HT-29 (cell line): ENCODE data around the gene MED12L. TPM values are rescaled to one million over a fixed set of nuclear protein-coding genes. Genes with fewer than 3 reads are reported as not detected.
"Not testable (repeated sequence)": the region's sequence is repeated elsewhere in the genome, so short reads cannot be mapped to it uniquely, and the experiment has no call there.

Experiments used
- DNase-seq: peaks from one replicate; pipeline ENCODE4 v3.0.0-alpha.2; 2015; ENCODE audit warnings: low spot score
- total RNA-seq: library from RNA; depleted of rRNA; stranded (reverse); fragments of >200 nt; shearing (Covaris generic); gene quantifications from 2 replicates; pipeline ENCODE4 v1.2.3, GENCODE V29; 2014

The MED12L gene
- total RNA-seq, 1 experiment from 2014 or later, result not detected

- DNase-seq, result no peak
Measured at GRCh38 chr3:151133917-151134450, 48.5 kb downstream of the MED12L start.

GRCh38 chr3:151135541-151136337 lies 50.3 kb downstream of the MED12L start:
- no peak for DNase-seq

GRCh38 chr3:151142929-151143328 lies 57.5 kb downstream of the MED12L start:
- DNase-seq, result no peak

GRCh38 chr3:151144016-151144415 lies 58.6 kb downstream of the MED12L start:
- no peak for DNase-seq

- DNase-seq, result no peak
Measured at GRCh38 chr3:151144760-151145159, 59.3 kb downstream of the MED12L start.

- no peak for DNase-seq
Measured at GRCh38 chr3:151145713-151146070, 60.2 kb downstream of the MED12L start.

GRCh38 chr3:151146071-151146730 lies 60.7 kb downstream of the MED12L start:
- peak; percentile 94 for DNase-seq

GRCh38 chr3:151146731-151147091 lies 61.2 kb downstream of the MED12L start:
- no peak for DNase-seq

GRCh38 chr3:151147299-151147698 lies 61.8 kb downstream of the MED12L start:
- DNase-seq, result no peak

- no peak for DNase-seq
Measured at GRCh38 chr3:151152455-151153079, 67.1 kb downstream of the MED12L start.

GRCh38 chr3:151154566-151154965 lies 69.1 kb downstream of the MED12L start:
- no peak for DNase-seq

GRCh38 chr3:151155409-151156128 lies 70.1 kb downstream of the MED12L start:
- no peak for DNase-seq

GRCh38 chr3:151156618-151157216 lies 71.3 kb downstream of the MED12L start:
- peak; percentile 86 for DNase-seq

- no peak for DNase-seq
Measured at GRCh38 chr3:151159806-151160205, 74.3 kb downstream of the MED12L start.

- no peak for DNase-seq
Measured at GRCh38 chr3:151165226-151165625, 79.8 kb downstream of the MED12L start.

GRCh38 chr3:151166161-151166560 lies 80.7 kb downstream of the MED12L start:
- peak; percentile 30 for DNase-seq

GRCh38 chr3:151168269-151169094 lies 83.0 kb downstream of the MED12L start:
- DNase-seq, result peak; percentile 87

GRCh38 chr3:151169262-151169947 lies 83.9 kb downstream of the MED12L start:
- DNase-seq, result no peak

- not testable (repeated sequence) for DNase-seq
Measured at GRCh38 chr3:151169948-151170679, 84.7 kb downstream of the MED12L start.
